Activated CD8-positive, alpha-beta T cell treated with anti-CD3 and anti-CD28 coated beads, Interleukin-2, amount 10 ng/mL, durations not matched to agents 7 days and 5 days (primary cell): ENCODE measurements around the gene PLEKHF1. TPM values are rescaled to one million over a fixed set of nuclear protein-coding genes. Genes with fewer than 3 reads are reported as not detected.

Experiments used
- ATAC-seq: fragments of 150-1000 bp; cut with Tn5 transposase; one replicate; pipeline ENCODE4 v1.10.0; 2021; ENCODE audit warnings: moderate library complexity
- CTCF ChIA-PET: fragments of 350-600 bp; sonication (Branson Sonifier 250); formaldehyde crosslinking; loops from one replicate; lab custom pipeline; 2021; ENCODE audit warnings: antibody characterized with exemption; lab: Charles Lee
- POLR2A ChIA-PET: fragments of 350-600 bp; sonication (Branson Sonifier 250); formaldehyde crosslinking; loops from one replicate; lab custom pipeline; 2021; ENCODE audit warnings: antibody characterized with exemption; lab: Charles Lee
- DNase-seq: peaks from one replicate; pipeline ENCODE4 v3.0.0-alpha.2; 2020
- H3K27ac Mint-ChIP-seq: one replicate; pipeline ENCODE4 v1.8.0; 2021; ENCODE audit warnings: mild to moderate bottlenecking, mixed read lengths
- H3K27me3 Mint-ChIP-seq: one replicate; pipeline ENCODE4 v1.8.0; 2021; ENCODE audit warnings: low read depth, mixed read lengths
- H3K36me3 Mint-ChIP-seq: one replicate; pipeline ENCODE4 v1.8.0; 2021; ENCODE audit warnings: low read depth, mixed read lengths
- H3K4me1 Mint-ChIP-seq: one replicate; pipeline ENCODE4 v1.8.0; 2021; ENCODE audit warnings: low read depth, mixed read lengths
- H3K4me3 Mint-ChIP-seq: one replicate; pipeline ENCODE4 v1.8.0; 2021; ENCODE audit warnings: mild to moderate bottlenecking, mixed read lengths
- H3K9me3 Mint-ChIP-seq: one replicate; pipeline ENCODE4 v1.8.0; 2022; ENCODE audit warnings: mixed read lengths; ENCODE audit not compliant: insufficient read depth
- total RNA-seq, 2 experiments: library from RNA; stranded (reverse); gene quantifications; one replicate each; pipeline ENCODE4 v1.2.3, GENCODE V29; 2021

PLEKHF1 gene
- total RNA-seq, 2 experiments from 2014 or later: 46.0 to 47.7 TPM

- ATAC-seq: no peak
- Mint-ChIP-seq H3K9me3 (no peaks in the 10 kb centered on the region), H3K36me3 (peaks cover 82% of the 10 kb centered on the region), H3K4me1 (peaks cover 92% of the 10 kb centered on the region), H3K4me3 (peak overlapping the region; percentile 58), H3K27ac (peak overlapping the region; percentile 87), H3K27me3 (no peaks in the 10 kb centered on the region)
- POLR2A ChIA-PET: interaction anchor here (0.8 to 3.6 kb wide), 7 partner anchors 8 to 68 kb away, joined by 3 to 45 read pairs (median 16); partner anchors contain the start of genes C19orf12 and POP4
- CTCF ChIA-PET: interaction anchor here (1.7 to 8.2 kb wide), 9 partner anchors 7 to 64 kb away, joined by 5 to 97 read pairs (median 30); partner anchors contain the start of genes C19orf12, PLEKHF1 and POP4
- no peak for DNase-seq
These were observed 8.4 kb downstream of the PLEKHF1 start for GRCh38 chr19:29673451-29674371.

GRCh38 chr19:29674374-29675119 is 9.3 kb downstream of the PLEKHF1 start:
- no peak for DNase-seq
- ChIA-PET POLR2A (interaction anchor here (3.6 kb wide), 1 partner anchor 69 kb away, joined by 45 read pairs; the partner anchor contains the start of gene POP4), CTCF (interaction anchor here (4.8 to 8.2 kb wide), 2 partner anchors 7 to 65 kb away, joined by 59 to 97 read pairs; partner anchors contain the start of genes PLEKHF1 and POP4)
- Mint-ChIP-seq H3K4me3 (no peak overlapping the region), H3K27ac (no peak overlapping the region), H3K9me3 (no peaks in the 10 kb centered on the region), H3K27me3 (no peaks in the 10 kb centered on the region), H3K36me3 (peaks cover 74% of the 10 kb centered on the region), H3K4me1 (peaks cover 90% of the 10 kb centered on the region)
- no peak for ATAC-seq

- ChIA-PET POLR2A (no interaction called here), CTCF (interaction anchor here (4.8 to 8.2 kb wide), 2 partner anchors 8 to 66 kb away, joined by 59 to 97 read pairs; partner anchors contain the start of genes PLEKHF1 and POP4)
- Mint-ChIP-seq H3K4me1 (peaks cover 90% of the 10 kb centered on the region), H3K36me3 (peaks cover 74% of the 10 kb centered on the region), H3K9me3 (no peaks in the 10 kb centered on the region), H3K4me3 (no peak overlapping the region), H3K27me3 (no peaks in the 10 kb centered on the region), H3K27ac (no peak overlapping the region)
- ATAC-seq (no peak), DNase-seq (no peak)
These were observed 9.9 kb downstream of the PLEKHF1 start for GRCh38 chr19:29675120-29675649.

- ATAC-seq: no peak
- peaks cover 69% of the 10 kb centered on the region for H3K36me3 Mint-ChIP-seq
- no peak overlapping the region for H3K4me3 Mint-ChIP-seq
- no peak for DNase-seq
- no peaks in the 10 kb centered on the region for H3K27me3 Mint-ChIP-seq
- CTCF ChIA-PET: interaction anchor here (8.2 kb wide), 1 partner anchor 9 kb away, joined by 59 read pairs; the partner anchor contains the start of gene PLEKHF1
- POLR2A ChIA-PET: no interaction called here
- no peaks in the 10 kb centered on the region for H3K9me3 Mint-ChIP-seq
- no peak overlapping the region for H3K27ac Mint-ChIP-seq
- H3K4me1 Mint-ChIP-seq: peaks cover 90% of the 10 kb centered on the region
These were observed 10.5 kb downstream of the PLEKHF1 start for GRCh38 chr19:29675650-29676186.

GRCh38 chr19:29676586-29676985 is 11.3 kb downstream of the PLEKHF1 start:
- CTCF ChIA-PET: interaction anchor here (0.8 to 8.2 kb wide), 4 partner anchors 9 to 66 kb away, joined by 3 to 59 read pairs (median 4); partner anchors contain the start of gene PLEKHF1
- Mint-ChIP-seq H3K4me3 (no peak overlapping the region), H3K36me3 (peaks cover 63% of the 10 kb centered on the region), H3K27me3 (no peaks in the 10 kb centered on the region), H3K4me1 (peaks cover 90% of the 10 kb centered on the region), H3K27ac (no peak overlapping the region), H3K9me3 (no peaks in the 10 kb centered on the region)
- no peak for DNase-seq
- no peak for ATAC-seq
- POLR2A ChIA-PET: interaction anchor here (0.9 kb wide), 1 partner anchor 70 kb away, joined by 6 read pairs; the partner anchor contains the start of gene POP4

GRCh38 chr19:29677001-29677817 is 11.9 kb downstream of the PLEKHF1 start:
- Mint-ChIP-seq H3K36me3 (peaks cover 58% of the 10 kb centered on the region), H3K27me3 (no peaks in the 10 kb centered on the region), H3K4me1 (peaks cover 88% of the 10 kb centered on the region), H3K4me3 (no peak overlapping the region), H3K9me3 (no peaks in the 10 kb centered on the region), H3K27ac (no peak overlapping the region)
- POLR2A ChIA-PET: interaction anchor here (0.9 to 3.0 kb wide), 4 partner anchors 9 to 71 kb away, joined by 6 to 15 read pairs (median 12); partner anchors contain the start of genes C19orf12 and POP4
- no peak for DNase-seq
- no peak for ATAC-seq
- CTCF ChIA-PET: interaction anchor here (0.8 to 8.2 kb wide), 5 partner anchors 10 to 67 kb away, joined by 3 to 59 read pairs (median 5); partner anchors contain the start of gene PLEKHF1

GRCh38 chr19:29678484-29679106 is 13.3 kb downstream of the PLEKHF1 start:
- Mint-ChIP-seq H3K27ac (no peak overlapping the region), H3K36me3 (peaks cover 46% of the 10 kb centered on the region), H3K4me3 (no peak overlapping the region), H3K27me3 (no peaks in the 10 kb centered on the region), H3K9me3 (no peaks in the 10 kb centered on the region), H3K4me1 (peaks cover 84% of the 10 kb centered on the region)
- ChIA-PET POLR2A (interaction anchor here (1.6 to 3.0 kb wide), 3 partner anchors 10 to 72 kb away, joined by 10 to 15 read pairs (median 14); partner anchors contain the start of genes C19orf12 and POP4), CTCF (interaction anchor here (1.0 to 8.2 kb wide), 4 partner anchors 11 to 71 kb away, joined by 3 to 59 read pairs (median 8); partner anchors contain the start of gene PLEKHF1)
- DNase-seq (no peak), ATAC-seq (no peak)

GRCh38 chr19:29679598-29680210 is 14.4 kb downstream of the PLEKHF1 start:
- Mint-ChIP-seq H3K4me3 (peak overlapping the region; percentile 48), H3K27me3 (no peaks in the 10 kb centered on the region), H3K9me3 (no peaks in the 10 kb centered on the region), H3K27ac (peak overlapping the region; percentile 84), H3K4me1 (peaks cover 81% of the 10 kb centered on the region), H3K36me3 (peaks cover 39% of the 10 kb centered on the region)
- ATAC-seq (no peak), DNase-seq (no peak)
- CTCF ChIA-PET: interaction anchor here (0.8 to 8.2 kb wide), 3 partner anchors 8 to 13 kb away, joined by 6 to 59 read pairs (median 6); partner anchors contain the start of gene PLEKHF1
- POLR2A ChIA-PET: interaction anchor here (1.2 to 3.0 kb wide), 4 partner anchors 11 to 73 kb away, joined by 3 to 14 read pairs (median 6); partner anchors contain the start of genes PLEKHF1 and POP4

- peaks cover 79% of the 10 kb centered on the region for H3K4me1 Mint-ChIP-seq
- ChIA-PET CTCF (interaction anchor here (0.6 to 8.2 kb wide), 9 partner anchors 8 to 261 kb away, joined by 3 to 59 read pairs (median 7); partner anchors contain the start of genes PLEKHF1 and POP4), POLR2A (interaction anchor here (1.2 to 2.8 kb wide), 5 partner anchors 8 to 74 kb away, joined by 3 to 16 read pairs (median 8); partner anchors contain the start of genes PLEKHF1 and POP4)
These were observed 15.2 kb downstream of the PLEKHF1 start for GRCh38 chr19:29680447-29680846.

More at GRCh38 chr19:29680447-29680846, 15.2 kb downstream of the PLEKHF1 start:
- Mint-ChIP-seq H3K27ac (peak overlapping the region; percentile 89), H3K4me3 (peak overlapping the region; percentile 58), H3K9me3 (no peaks in the 10 kb centered on the region), H3K36me3 (peaks cover 37% of the 10 kb centered on the region), H3K27me3 (no peaks in the 10 kb centered on the region)
- peak; percentile 91 for DNase-seq
- ATAC-seq: peak; percentile 94
